ENCODE measurements around the gene ANGPT4.

Gene ANGPT4

GRCh38 chr20:820323-820953 is 95.7 kb downstream of the ANGPT4 start:
- no peak for FAIRE-seq
- TF ChIP-seq POU2F2 (IDR thresholded peaks at IDR 0.05; ENCODE audit: low read depth, low read length): no peak
- TF ChIP-seq PAX5 (IDR thresholded peaks at IDR 0.05; ENCODE audit: insufficient read depth, low read length, severe bottlenecking): no peak
- TF ChIP-seq POLR2A (IDR thresholded peaks at IDR 0.05; ENCODE audit: low read depth, low read length): no peak
- TF ChIP-seq TAF1 (IDR thresholded peaks at IDR 0.05; ENCODE audit: low read depth, low read length): no peak
- TF ChIP-seq POLR2AphosphoS5 (IDR thresholded peaks at IDR 0.05; ENCODE audit: low read depth, low read length): no peak
- no peak for DNase-seq (ENCODE audit: insufficient read length, low spot score)
